ENCODE results near the gene AAMP.
A peak's percentile ranks its signal among the peaks of the same experiment; 100 is the strongest.
"Not testable (repeated sequence)": the region's sequence is repeated elsewhere in the genome, so short reads cannot be mapped to it uniquely, and the experiment has no call there.

AAMP gene, protein sequence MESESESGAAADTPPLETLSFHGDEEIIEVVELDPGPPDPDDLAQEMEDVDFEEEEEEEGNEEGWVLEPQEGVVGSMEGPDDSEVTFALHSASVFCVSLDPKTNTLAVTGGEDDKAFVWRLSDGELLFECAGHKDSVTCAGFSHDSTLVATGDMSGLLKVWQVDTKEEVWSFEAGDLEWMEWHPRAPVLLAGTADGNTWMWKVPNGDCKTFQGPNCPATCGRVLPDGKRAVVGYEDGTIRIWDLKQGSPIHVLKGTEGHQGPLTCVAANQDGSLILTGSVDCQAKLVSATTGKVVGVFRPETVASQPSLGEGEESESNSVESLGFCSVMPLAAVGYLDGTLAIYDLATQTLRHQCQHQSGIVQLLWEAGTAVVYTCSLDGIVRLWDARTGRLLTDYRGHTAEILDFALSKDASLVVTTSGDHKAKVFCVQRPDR

DNA sequence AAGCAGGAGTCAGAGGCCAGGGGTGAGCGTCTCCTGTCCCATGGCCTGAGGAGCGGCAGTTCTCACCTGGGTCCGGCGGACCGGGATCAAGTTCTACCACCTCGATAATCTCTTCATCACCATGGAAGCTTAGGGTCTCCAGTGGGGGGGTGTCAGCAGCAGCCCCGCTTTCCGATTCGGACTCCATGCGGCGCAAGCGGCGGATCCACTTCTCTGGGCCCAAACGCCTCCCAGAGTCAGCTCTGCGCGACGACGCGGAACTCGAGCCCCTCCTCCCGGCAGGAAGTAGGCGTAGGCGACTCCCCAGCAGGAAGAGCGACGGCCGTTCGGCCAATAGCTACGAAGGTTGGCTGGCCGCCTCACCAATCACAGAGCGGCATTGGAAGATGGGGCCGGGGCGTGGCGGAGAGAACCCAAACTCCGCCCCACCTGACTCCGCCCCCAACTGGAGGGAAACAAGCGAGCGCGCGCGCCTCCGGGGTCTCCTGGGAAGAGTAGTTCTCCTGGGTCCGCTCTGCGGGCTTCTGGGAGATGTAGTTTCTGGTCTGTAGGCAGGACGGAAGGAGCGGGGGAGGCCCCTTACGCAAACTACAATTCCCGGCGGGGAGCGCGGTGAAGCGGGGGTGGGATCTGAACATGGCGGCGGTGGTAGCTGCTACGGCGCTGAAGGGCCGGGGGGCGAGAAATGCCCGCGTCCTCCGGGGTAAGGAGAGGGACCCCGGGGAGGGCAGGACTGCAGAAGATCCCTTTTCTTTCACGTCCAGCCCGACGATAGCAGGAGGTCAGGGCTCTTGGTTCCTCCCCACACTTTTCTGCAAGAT lies at the start of gene AAMP, which contains the start of gene PNKD:
AAMP (minus strand) TSS at position 238 of the 821 bp plus-strand sequence; CDS start at position 187, 51 bp downstream.
PNKD (plus strand) TSS at position 620 of the 821 bp plus-strand sequence; CDS start at position 637, 17 bp downstream.
- peak; percentile 94 to 95 for ATAC-seq

DNA sequence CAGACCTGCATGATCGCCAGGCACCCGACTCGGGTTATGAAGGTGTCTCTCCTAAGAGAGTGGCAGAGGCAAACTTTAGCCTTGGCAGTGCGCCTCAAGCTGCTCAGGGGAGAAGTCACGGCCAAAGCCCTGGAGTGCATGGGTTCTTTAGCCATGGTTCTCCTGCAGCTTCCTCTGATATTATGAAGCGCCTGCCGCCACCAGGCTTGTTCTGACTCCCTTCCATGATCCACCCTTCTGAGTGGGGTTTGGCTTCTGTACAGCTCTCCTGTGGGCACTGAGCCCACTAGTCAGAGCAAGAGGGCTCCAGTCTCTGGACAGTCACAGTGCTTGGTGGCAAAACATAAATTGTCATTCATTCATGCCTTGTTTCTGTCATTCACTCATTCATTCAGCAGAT lies 48.3 kb upstream of the AAMP start:
- no peak for ATAC-seq

DNA sequence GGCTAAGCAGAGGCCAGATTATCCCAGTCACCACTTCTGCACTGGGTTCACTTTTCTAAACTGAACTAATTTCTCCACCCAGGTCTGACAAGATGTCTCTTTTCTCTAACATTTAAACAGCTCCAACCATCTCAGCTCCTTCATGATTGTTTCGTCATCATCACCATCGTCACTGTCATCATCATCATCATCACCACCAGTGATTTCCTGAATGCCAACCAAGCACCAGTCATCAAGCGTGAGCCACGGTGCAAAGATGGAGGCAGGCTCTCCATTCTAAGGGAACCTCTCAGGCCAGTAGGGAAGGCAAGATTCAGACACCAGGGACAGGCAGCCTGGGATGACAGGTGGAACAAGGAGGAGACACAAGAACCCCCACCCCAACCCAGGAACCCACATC lies 47.9 kb upstream of the AAMP start:
- no peak for ATAC-seq

DNA sequence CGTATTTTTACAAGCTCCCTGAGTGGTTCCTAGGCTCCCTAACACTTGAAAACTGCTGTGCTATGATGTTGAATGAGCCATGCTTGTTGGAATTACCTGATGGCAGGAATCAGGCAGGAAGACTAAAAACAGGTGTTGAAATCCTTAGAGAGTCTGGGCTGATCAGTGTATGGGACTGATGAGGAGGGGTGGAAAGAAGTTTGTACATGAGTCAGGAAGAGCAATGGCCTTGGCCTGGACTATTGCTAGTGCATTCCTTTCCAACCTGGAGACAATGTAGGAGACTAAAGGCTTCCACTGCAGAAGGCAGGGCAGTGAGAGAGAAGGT lies 47.3 kb upstream of the AAMP start:
- ATAC-seq = no peak

DNA sequence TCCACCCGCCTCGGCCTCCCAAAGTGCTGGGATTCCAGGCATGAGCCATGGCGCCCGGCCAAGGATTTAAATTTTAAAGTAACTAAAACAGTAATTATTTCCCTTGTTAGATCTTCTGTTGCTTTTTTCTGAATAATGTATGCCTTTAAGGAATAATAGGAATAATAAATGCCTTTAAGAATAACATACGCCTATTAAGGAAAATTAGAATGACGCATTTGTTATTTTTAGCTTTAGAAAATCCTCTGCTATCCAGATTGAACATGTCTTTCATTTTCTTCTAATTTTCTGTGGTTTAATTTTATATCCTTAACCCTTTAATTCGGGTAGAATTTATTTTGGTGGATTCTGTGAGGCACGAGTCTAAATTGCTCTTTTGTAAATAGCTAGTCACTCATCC lies 45.5 kb upstream of the AAMP start:
- ATAC-seq = no peak

DNA sequence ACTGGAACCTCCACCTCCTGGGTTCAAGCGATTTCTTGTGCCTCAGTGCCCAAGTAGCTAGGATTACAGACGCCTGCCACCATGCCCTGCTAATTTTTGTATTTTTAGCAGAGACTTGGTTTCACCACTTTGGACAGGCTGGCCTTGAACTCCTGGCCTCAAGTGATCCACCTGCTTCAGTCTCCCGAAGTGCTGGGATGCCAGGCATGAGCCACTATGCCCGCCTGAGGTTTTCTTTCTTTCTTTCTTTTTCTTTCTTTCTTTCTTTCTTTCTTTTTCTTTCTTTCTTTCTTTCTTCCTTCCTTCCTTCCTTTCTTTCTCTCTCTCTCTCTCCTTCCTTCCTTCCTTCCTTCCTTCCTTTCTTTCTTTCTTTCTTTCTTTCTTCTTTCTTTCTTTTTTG lies 44.8 kb upstream of the AAMP start:
- not testable (repeated sequence) for ATAC-seq

DNA sequence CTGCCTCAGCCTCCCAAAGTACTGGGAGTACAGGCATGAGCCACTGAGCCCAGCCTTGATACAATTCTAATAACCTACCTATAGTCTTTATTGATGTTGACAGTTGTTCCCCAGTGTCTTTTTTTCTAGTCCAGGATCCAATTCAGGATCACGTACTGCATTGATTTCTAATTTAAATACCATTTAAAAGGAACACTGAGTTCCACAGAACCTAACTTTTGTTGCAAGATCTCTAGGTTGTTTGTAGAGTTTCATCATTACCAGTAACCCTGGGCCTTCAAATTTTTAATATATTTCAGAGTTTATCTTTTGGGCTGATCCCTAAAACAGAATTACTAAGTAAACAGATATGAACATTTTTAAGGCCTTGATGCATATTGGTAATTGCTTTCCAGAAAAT lies 43.4 kb upstream of the AAMP start:
- no peak for ATAC-seq

DNA sequence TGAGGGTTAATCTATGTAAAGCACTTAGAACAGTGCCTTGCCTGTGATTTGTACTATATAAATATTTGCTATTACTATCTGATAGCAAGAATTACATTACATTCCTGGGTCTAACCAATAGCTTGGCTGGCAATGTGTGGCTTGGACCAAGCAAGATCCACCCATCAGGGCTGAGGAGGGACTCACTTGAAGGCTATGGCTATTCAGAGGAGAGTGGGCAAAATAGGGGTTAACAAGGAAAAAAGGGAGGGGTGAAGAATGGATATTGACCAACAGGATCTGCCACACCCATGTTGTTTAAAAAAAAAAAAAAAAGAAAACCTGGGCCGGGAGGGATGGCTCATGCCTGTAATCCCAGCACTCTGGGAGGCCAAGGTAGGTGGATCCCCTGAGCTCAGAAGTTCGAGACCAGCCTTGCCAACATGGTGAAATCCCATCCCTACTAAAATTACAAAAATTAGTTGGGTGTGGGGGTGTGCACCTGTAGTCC lies 42.4 kb upstream of the AAMP start:
- ATAC-seq = no peak

DNA sequence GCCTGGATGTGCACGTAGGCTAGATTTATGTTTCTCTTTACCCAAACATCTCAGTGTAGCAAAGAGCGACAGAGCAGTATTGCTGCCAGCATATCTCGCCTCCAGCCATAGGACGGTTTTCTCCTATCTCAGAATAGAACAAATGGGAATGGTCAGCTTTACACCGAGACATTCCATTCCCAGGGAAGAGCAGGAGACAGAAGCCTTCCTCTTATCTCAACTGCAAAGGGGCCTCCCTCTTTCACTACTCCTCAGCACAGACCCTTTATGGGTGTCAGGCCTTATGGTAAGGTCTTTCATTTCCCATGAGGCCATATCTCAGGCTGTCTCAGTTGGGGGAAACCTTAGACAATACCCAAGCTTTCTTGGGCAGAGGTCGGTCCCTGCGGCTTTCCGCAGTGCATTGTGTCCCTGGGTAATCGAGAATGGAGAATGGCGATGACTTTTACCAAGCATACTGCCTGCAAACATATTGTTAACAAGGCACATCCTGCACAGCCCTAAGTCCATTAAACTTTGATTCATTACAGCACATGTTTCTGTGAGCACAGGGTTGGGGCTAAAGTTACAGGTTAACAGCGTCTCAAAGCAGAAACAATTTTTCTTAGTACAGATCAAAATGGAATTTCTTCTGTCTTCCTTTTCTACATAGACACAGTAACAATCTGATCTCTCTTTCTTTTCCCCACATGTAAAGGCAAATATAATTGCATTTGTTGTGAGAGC lies 41.8 kb upstream of the AAMP start:
- ATAC-seq = not testable (repeated sequence)

DNA sequence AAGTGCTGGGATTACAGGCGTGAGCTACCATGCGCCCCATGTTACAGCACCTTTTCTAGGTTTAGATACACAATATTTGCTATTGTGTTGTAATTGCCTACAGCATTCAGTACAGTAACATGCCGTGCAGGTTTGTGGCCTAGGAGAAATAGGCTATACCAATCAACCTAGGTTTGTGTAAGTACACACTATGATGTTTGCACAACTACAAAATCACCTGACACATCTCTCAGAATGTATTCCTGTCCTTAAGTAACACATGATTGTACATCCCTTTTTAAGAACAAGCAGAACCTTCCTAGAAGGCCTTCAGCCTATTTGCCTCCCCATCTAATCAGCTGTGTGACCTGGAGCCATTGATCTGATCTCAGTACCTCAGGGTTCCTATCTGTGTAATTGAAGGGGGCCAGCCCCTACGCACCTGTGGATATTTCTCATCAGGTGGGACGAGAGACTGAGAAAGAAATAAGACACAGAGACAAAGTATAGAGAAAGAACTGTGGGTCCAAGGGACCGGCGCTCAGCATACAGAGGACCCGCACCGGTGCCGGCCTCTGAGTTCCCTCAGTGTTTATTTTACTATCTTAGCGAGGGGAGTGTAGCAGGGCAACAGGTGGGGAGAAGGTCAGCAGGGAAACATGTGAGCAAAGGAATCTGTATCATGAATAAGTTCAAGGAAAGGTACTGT lies 41.1 kb upstream of the AAMP start:
- no peak for ATAC-seq

DNA sequence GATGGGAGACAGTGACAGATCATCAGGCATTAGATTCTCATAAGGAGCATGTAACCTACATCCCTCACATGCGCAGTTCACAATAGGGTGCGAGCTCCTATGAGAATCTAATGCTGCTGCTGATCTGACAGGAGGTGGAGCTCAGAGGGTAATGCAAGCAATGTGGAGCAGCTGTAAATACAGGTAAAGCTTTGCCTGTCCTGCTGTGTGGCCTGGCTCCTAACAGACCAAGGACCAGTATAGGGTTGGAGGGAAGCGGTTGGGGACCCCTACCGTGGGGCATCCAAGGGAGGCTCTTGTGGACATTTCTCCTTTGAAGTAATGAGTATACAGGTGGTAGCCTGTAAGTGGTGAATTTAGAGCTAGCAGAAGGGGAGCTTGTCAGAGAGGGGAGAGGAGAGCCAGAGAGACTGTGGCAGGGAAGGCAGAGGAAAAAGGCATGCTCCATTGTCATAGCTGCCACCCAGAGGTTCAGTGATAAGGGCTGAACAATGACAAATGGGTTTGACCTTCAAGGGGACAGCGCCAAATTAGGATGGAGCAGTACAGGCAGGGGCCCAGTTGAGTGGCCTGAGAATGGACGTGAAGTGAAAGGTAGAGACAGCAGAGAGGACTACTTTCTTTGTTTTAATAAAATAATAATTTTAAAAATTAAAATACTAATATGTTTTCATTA lies 37.6 kb upstream of the AAMP start:
- no peak for ATAC-seq

DNA sequence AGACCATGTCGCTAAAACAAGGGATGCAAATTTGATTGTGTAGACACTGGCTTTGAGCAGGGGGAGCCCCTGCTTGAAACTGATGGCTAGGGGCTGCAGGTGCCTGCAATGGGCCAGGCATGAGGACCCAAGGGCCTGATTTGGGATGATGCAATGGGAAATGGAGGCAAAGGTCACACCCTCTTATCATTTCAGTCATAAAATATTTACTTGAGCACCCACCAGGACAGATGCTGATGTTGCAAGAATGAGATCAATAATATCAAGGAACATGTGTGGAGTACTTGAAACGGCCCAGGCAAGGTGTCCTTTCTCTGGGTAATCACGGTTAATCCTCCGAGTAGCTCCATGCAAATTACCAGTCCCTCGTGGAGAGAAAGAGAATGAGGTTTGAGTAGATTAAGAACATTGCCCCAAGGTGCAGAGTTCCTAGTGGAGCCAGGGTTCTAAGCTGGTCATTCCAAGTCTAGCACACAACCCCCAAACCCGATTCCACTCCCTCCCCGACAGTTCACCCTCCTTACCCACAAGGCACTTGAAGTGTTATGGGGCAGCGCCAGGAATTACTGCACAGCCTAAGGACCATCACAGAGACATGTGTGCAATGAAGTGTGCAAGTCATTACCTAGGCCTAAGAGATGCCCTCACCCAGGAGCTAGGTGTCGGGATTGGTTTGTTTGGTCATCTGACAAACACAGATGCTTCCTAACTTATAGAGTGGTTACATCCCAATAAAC lies 36.4 kb upstream of the AAMP start:
- ATAC-seq = no peak

DNA sequence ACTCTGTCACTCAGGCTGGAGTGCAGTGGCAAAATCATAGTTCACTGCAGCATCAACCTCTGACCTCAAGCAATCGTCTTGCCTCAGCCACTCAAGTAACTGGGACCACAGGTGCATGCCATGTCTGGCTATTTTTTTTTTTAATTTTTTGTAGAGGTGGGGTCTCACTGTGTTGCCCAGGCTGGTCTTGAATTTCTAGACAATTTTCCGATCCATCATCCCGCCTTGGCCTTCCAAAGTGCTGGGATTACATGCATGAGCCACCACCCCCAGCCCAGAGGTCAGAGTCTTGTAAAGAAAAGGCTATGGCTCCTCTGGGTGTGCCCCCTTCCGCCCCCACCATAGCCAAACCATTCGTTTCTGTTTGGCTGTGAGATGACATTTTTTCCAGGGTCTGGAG lies 35.4 kb upstream of the AAMP start:
- no peak for ATAC-seq

DNA sequence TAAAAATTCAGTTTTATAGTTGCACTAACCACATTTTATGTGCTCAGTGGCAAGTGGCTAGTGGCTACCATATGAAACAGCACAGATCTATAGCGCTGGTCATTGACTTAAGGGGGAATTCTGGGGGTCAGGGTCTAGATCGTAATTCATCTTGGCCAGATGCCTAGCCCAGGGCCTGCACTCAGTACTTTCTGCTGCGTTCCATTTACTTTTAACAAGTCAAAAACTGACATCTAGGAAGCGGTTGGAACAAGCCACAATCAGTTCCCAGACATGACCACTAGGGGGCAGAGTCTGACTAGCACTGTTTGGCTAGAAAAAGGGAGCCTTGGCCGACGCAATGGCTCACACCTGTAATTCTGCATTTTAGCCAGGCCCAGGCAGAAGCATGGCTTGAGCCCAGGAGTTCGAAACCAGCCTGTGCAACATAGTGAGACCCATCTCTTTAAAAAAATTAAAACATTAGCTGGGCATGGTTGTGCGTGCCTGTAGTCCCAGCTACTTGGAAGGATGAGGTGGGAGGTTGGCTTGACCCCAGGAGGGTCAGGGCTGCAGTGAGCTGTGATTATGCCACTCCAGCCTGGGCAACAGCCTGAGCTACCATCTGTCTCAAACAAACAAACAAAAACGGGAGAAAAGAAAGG lies 31.4 kb upstream of the AAMP start:
- ATAC-seq = peak; percentile 83 to 92

DNA sequence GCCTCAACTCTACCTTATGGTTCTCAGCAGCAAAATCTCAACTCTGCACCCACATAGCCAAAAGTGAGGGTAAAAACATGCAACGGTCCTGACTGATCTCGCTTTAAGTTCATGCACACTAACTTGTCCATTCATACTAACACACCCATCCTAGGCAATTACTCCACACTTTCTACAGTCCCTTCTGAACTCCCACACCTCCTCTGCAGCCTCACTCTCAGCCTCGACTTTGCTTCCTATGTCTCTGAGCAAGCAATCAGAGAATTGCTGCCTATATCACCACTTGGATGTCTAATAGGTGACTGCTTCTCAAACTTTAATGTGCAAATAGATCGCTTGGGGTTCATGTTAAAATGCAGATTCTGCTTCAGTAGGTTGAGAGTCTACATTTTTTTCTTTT lies 30.2 kb upstream of the AAMP start:
- no peak for ATAC-seq

DNA sequence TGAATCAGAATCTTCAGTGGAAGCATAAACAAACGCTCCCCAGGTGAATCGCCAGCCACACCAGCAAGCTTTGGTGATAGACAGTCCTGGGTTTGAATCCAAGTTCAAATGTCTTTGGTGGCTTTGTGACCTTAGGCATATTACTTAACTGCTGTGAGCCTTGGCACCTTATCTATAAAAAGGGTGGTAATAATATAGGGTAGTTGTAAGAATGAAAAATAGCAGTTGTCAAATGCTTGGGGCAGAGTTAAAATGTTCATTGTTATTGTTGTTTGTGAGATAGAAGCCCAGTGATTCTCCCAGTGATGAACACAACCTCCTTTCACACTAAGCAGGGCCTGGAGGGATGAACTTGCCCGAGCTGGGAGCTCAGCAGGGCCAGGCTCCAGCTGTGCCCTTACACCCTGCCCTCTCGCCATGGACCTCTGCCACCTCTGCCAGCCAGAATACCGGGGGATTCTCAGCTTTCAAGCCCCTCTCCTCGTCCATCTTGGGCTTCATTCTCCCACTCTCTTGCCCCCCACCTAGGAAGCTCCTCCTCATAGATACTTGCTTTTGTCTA lies 28.5 kb upstream of the AAMP start:
- ATAC-seq = no peak

DNA sequence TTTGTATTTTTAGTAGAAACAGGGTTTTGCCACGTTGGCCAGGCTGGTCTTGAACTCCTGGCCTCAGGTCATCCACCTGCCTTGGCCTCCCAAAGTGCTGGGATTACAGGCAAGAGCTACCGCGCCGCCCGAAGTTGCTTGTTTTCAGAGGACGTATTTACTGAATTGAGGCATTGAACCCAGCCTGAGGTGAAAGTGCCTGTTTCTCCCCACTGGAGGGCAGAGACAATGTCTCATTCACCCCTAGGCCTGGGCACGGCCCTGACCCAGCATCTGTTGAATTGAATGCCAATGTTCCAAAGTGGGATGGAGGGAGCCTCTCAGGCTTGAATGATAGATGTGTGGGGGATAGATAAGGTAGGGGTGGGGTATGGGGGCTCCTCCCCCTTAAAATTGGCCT lies 26.9 kb upstream of the AAMP start:
- no peak for ATAC-seq

DNA sequence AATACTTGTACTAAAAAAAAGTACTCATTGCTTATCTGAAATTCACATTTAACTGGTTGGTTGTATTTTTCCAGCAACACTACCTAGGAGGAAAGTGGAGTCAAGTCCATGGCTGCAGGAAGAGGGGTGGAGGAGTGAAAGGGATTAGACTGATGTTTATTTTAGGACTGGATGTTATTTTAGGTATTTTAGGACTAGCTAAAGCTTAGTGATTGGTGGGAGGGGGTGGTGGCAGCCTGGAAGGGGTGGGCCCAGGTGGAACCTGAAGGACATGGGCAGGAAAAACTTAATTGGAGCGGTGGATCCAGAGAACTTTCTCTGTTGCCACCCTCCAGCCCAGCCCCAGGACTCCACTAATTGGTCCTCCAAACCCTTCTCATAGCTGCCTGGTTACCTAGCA lies 26.3 kb upstream of the AAMP start:
- no peak for ATAC-seq

DNA sequence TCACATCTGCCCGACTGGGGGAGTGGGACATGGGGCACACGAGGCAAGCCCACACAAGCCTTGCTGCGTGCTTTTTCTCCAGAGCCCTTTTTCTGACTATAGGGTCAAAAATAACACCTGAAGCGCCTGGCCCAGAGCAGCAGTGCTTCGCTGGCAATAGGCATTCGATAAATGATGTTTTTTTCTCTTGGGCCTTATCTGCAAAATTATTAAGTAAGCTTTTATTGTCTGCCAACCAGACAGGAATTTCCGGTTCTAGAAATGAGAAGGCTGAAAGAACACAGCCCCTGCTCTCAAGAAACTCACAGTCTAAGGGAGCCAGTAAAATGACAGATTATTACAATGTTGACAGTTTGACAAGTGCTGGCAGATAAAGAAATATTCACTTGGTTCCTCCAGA lies 25.1 kb upstream of the AAMP start:
- ATAC-seq = no peak

DNA sequence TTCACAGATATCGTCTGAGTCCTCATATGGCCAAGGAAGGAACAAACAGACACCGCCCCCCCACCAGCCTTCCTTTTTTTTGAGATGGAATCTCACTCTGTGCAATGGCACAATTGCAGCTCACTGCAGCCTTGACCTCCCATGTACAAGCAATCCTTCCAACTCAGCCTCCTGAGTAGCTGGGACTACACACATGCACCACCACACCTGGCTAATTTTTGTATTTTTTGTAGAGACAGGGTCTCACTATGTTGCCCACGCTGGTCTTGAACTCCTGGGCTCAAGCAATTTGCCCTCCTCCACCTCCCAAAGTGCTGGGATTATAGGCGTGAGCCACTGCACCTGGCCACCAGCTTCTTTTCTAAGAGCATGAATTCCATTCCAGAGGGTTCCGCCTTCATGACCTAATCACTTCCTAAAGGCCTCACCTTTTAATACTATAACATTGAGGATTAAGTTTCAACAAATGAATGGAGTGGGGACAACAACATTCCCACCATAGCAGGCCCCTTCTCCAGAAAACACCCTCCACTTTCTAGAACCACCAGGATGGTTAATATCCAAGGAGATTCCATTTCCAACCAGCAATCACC lies 24.6 kb upstream of the AAMP start:
- ATAC-seq = no peak

Measured in activated CD4-positive, CD25-positive, alpha-beta regulatory T cell treated with anti-CD3 and anti-CD28 coated beads, Interleukin-2, amount 50 U/mL, for 24 hours (primary cell).